Measurements from ENCODE around the gene VAT1L. TPM values are rescaled to one million over a fixed set of nuclear protein-coding genes. Genes with fewer than 3 reads are reported as not detected.

VAT1L gene
- total RNA-seq, 1 donor from 2014 or later, result 0.67 TPM

DNA sequence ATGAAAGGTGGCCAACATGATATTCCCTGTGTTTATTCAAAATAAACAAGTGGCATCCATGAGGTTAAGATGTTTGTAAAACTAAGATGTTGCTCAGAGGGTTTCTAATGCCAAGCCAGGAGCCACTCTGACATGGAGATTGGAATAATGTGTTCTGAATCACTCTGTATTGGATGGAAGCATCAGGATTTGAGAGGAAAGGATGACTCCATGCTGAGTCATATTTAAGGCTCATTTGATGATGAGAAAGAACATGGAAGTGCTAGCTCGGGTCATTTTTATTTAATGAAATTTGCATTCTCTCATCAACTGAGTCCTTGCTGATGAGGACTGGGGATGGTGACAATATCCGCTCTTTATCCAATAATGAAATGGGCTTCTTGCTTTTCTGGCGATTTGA, 6.2 kb downstream of the VAT1L start:
- H3K4me1 Mint-ChIP-seq (ENCODE audit: low read depth), result peaks cover 12% of the 10 kb centered on the region
- H3K27ac Mint-ChIP-seq, result no peak overlapping the region
- no peak for DNase-seq (ENCODE audit: low spot score, unreplicated experiment)
- H3K9me3 Mint-ChIP-seq (ENCODE audit: low read depth), result no peaks in the 10 kb centered on the region
- H3K4me3 Mint-ChIP-seq (ENCODE audit: low read depth), result no peak overlapping the region
- no peaks in the 10 kb centered on the region for H3K36me3 Mint-ChIP-seq (ENCODE audit: insufficient read depth)
- H3K27me3 Mint-ChIP-seq, result peaks cover 46% of the 10 kb centered on the region
- TF ChIP-seq, protein P1, sequence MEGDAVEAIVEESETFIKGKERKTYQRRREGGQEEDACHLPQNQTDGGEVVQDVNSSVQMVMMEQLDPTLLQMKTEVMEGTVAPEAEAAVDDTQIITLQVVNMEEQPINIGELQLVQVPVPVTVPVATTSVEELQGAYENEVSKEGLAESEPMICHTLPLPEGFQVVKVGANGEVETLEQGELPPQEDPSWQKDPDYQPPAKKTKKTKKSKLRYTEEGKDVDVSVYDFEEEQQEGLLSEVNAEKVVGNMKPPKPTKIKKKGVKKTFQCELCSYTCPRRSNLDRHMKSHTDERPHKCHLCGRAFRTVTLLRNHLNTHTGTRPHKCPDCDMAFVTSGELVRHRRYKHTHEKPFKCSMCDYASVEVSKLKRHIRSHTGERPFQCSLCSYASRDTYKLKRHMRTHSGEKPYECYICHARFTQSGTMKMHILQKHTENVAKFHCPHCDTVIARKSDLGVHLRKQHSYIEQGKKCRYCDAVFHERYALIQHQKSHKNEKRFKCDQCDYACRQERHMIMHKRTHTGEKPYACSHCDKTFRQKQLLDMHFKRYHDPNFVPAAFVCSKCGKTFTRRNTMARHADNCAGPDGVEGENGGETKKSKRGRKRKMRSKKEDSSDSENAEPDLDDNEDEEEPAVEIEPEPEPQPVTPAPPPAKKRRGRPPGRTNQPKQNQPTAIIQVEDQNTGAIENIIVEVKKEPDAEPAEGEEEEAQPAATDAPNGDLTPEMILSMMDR (IDR thresholded peaks at IDR 0.05; ENCODE audit: unreplicated experiment), result no peak

- H3K9me3 Mint-ChIP-seq (ENCODE audit: low read depth), result no peaks in the 10 kb centered on the region
- TF ChIP-seq, protein P1 (IDR thresholded peaks at IDR 0.05; ENCODE audit: unreplicated experiment), result no peak
- no peak overlapping the region for H3K27ac Mint-ChIP-seq
- H3K36me3 Mint-ChIP-seq (ENCODE audit: insufficient read depth), result no peaks in the 10 kb centered on the region
- H3K4me1 Mint-ChIP-seq (ENCODE audit: low read depth), result peaks cover 19% of the 10 kb centered on the region
- DNase-seq (ENCODE audit: low spot score, unreplicated experiment), result no peak
- H3K27me3 Mint-ChIP-seq, result peaks cover 31% of the 10 kb centered on the region
- H3K4me3 Mint-ChIP-seq (ENCODE audit: low read depth), result no peak overlapping the region
Measured at GRCh38 chr16:77801817-77802216, 13.5 kb downstream of the VAT1L start.

DNA sequence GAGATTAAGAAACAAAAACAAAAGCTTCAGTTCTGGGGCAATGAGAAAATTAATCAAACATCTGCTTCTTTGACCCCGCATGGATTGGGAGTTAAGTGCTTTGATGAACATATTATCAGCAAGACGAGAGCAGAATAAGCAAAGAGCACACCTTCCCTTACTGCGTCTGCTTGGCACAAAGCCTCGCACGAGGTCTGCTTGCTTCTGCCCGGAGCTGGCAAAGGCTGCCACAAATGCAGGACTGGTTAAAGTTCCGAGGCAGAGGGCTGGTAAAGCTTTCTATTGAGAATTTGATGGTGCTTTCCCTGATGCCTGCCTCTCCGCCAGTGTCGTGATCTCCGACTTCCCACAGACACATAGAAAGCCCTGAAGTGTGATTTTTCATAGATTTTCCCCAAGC, 17.0 kb downstream of the VAT1L start:
- Mint-ChIP-seq H3K9me3 (ENCODE audit: low read depth) (no peaks in the 10 kb centered on the region), H3K4me3 (ENCODE audit: low read depth) (no peak overlapping the region), H3K27me3 (peaks cover 27% of the 10 kb centered on the region), H3K27ac (no peak overlapping the region), H3K36me3 (ENCODE audit: insufficient read depth) (peaks cover 2% of the 10 kb centered on the region), H3K4me1 (ENCODE audit: low read depth) (peaks cover 8% of the 10 kb centered on the region)
- TF ChIP-seq, protein P1 (IDR thresholded peaks at IDR 0.05; ENCODE audit: unreplicated experiment), result no peak
- DNase-seq (ENCODE audit: low spot score, unreplicated experiment), result no peak

GRCh38 chr16:77807021-77807420, 18.7 kb downstream of the VAT1L start:
- no peak overlapping the region for H3K4me3 Mint-ChIP-seq (ENCODE audit: low read depth)
- TF ChIP-seq, protein P1 (IDR thresholded peaks at IDR 0.05; ENCODE audit: unreplicated experiment), result no peak
- H3K27me3 Mint-ChIP-seq, result peaks cover 34% of the 10 kb centered on the region
- no peaks in the 10 kb centered on the region for H3K9me3 Mint-ChIP-seq (ENCODE audit: low read depth)
- peak overlapping the region; percentile 59 for H3K27ac Mint-ChIP-seq
- DNase-seq (ENCODE audit: low spot score, unreplicated experiment), result no peak
- H3K4me1 Mint-ChIP-seq (ENCODE audit: low read depth), result peaks cover 7% of the 10 kb centered on the region
- H3K36me3 Mint-ChIP-seq (ENCODE audit: insufficient read depth), result peaks cover 2% of the 10 kb centered on the region

DNA sequence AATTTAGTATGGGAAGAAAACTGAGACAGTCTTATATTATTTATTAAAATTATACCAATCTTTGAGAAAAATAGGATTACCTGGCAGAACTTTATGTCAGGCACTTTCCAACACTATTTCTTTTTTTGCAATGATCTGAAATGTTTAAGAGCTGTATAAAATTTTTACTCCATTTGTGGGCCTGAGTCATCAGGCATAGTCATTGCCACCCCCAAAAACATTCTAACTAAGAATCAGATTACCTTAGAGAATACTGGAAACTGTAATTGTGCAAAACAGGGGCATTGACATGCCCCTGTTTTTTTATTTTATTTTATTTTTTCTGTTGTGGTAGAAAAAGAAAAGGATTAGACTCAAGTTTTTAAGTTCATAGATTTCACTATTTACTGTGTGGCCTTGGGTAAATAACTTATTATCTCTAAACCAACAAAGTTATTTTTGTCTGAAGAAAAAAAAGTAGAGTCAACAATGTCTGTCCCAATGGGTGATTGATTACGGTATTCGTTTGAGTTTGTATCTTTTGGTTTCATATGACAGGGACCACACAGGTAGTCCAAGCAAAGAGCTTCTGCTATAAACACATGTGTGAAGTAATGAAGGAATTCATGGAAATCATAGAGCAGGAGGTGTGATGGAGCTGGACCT, 24.6 kb downstream of the VAT1L start:
- TF ChIP-seq, protein P1 (IDR thresholded peaks at IDR 0.05; ENCODE audit: unreplicated experiment), result no peak
- Mint-ChIP-seq H3K9me3 (ENCODE audit: low read depth) (no peaks in the 10 kb centered on the region), H3K4me3 (ENCODE audit: low read depth) (no peak overlapping the region), H3K27ac (no peak overlapping the region), H3K27me3 (peaks cover 19% of the 10 kb centered on the region), H3K4me1 (ENCODE audit: low read depth) (peaks cover 21% of the 10 kb centered on the region), H3K36me3 (ENCODE audit: insufficient read depth) (no peaks in the 10 kb centered on the region)
- no peak for DNase-seq (ENCODE audit: low spot score, unreplicated experiment)
